HepG2 (cell line): ENCODE measurements around the gene RNU6-1. TPM values are rescaled to one million over a fixed set of nuclear protein-coding genes. Genes with fewer than 3 reads are reported as not detected.
A peak's percentile ranks its signal among the peaks of the same experiment; 100 is the strongest.

ENCODE experiments used
- ATAC-seq: fragments of 200-7000 bp; cut with Tn5 transposase; 3 replicates; pipeline ENCODE4 v1.9.1; 2020; ENCODE audit warnings: mild to moderate bottlenecking, moderate library complexity
- BruUV-seq: library from RNA; stranded (reverse); fragments of 400-500 nt; replicated peaks from 2 replicates; lab custom pipeline; 2021; lab: Mats Ljungman, UMichigan
- CTCF ChIA-PET: fragments of 300-600 bp; formaldehyde crosslinking; extraction: SDS; loops from one replicate; lab custom pipeline; 2021; ENCODE audit warnings: low total read pairs, inconsistent platforms, low intra/inter-chr PET ratio; lab: Yijun Ruan, JAX
- POLR2A ChIA-PET: fragments of 350-600 bp; sonication (Branson Sonifier 250); formaldehyde crosslinking; loops from one replicate; lab custom pipeline; 2020; ENCODE audit warnings: antibody characterized with exemption, inconsistent platforms; lab: Yijun Ruan, JAX
- DNase-seq: peaks from one replicate; pipeline ENCODE4 v3.0.0-alpha.2; 2015; ENCODE audit warnings: low spot score
- FAIRE-seq: peaks from 3 replicates; lab custom pipeline; 2011; peaks lifted over from hg19 to GRCh38; lab: Jason Lieb, UNC
- H2AFZ ChIP-seq: one replicate; pipeline ENCODE4 v1.6.1; 2011; ENCODE audit warnings: low read length, inconsistent platforms
- H3K27ac ChIP-seq: fragments of 300-600 bp; 3 replicates; pipeline ENCODE4 v1.8.0; 2011; ENCODE audit warnings: mixed run types, mild to moderate bottlenecking, mixed read lengths, low read length, inconsistent platforms; ENCODE audit not compliant: insufficient read depth; ENCODE audit errors: extremely low read length
- H3K27me3 ChIP-seq, 2 experiments: fragments of 200-600 bp in 1 of 2; 2 replicates in 1 of 2; 3 replicates in 1 of 2; pipeline versions ENCODE4 v1.6.0 to v1.8.0; 2011; ENCODE audit warnings: low read length in 2 of 2, mild to moderate bottlenecking in 2 of 2, moderate library complexity in 2 of 2, inconsistent platforms in 1 of 2; ENCODE audit not compliant: insufficient read depth in 2 of 2, control insufficient read depth in 1 of 2
- H3K36me3 ChIP-seq, 2 experiments: fragments of 200-600 bp in 1 of 2; replicated peaks in 1 of 2; 2 replicates in 1 of 2; 3 replicates in 1 of 2; pipeline versions ENCODE4 v1.5.1 to v1.8.0; 2011; ENCODE audit warnings: low read length in 2 of 2, inconsistent platforms in 1 of 2; ENCODE audit not compliant: insufficient read depth in 2 of 2, control insufficient read depth in 1 of 2
- H3K4me1 ChIP-seq: 2 replicates; pipeline ENCODE4 v1.5.1; 2012; ENCODE audit warnings: low read length, inconsistent platforms; ENCODE audit not compliant: insufficient read depth
- H3K4me2 ChIP-seq: 2 replicates; pipeline ENCODE4 v1.6.0; 2011; ENCODE audit warnings: low read depth, low read length, inconsistent platforms
- H3K4me3 ChIP-seq, 3 experiments: fragments of 200-600 bp in 1 of 3; sonication (generic), shearing (Covaris generic) in 1 of 3; replicated peaks in 1 of 3; 2 replicates each; pipeline ENCODE4 v1.5.1; 2011 to 2016; ENCODE audit warnings: low read length in 3 of 3, inconsistent platforms in 2 of 3, low read depth in 2 of 3, mild to moderate bottlenecking in 2 of 3, control low read depth in 1 of 3, mixed read lengths in 1 of 3; ENCODE audit not compliant: insufficient read depth in 1 of 3
- H3K79me2 ChIP-seq: one replicate; pipeline ENCODE4 v1.6.1; 2011; ENCODE audit warnings: low read length, inconsistent platforms; ENCODE audit not compliant: insufficient read depth
- H3K9ac ChIP-seq: 2 replicates; pipeline ENCODE4 v1.6.0; 2011; ENCODE audit warnings: mild to moderate bottlenecking, low read depth, low read length, inconsistent platforms; ENCODE audit not compliant: insufficient read depth
- H3K9me3 ChIP-seq: 2 replicates; pipeline ENCODE4 v1.5.1; 2012; ENCODE audit warnings: mild to moderate bottlenecking, low read length
- H4K20me1 ChIP-seq: 2 replicates; pipeline ENCODE4 v1.6.0; 2011; ENCODE audit warnings: inconsistent platforms, mild to moderate bottlenecking, low read length, moderate library complexity; ENCODE audit not compliant: insufficient read depth
- LCORL ChIP-seq, 2 experiments: fragments of 450-650 bp in 1 of 2; sonication (generic) in 1 of 2; formaldehyde crosslinking in 1 of 2; IDR thresholded peaks; 2 replicates each; pipeline versions ENCODE4 v1.5.0 to v1.6.1; 2017 to 2020; ENCODE audit warnings: antibody characterized with exemption in 1 of 2, missing genetic modification reagents in 1 of 2
- STAG1 ChIP-seq: sonication (generic); formaldehyde crosslinking; IDR thresholded peaks from 2 replicates; pipeline ENCODE4 v1.4.0; 2020; ENCODE audit warnings: missing genetic modification reagents
- ZFP90 ChIP-seq: sonication (generic); formaldehyde crosslinking; IDR thresholded peaks from 2 replicates; pipeline ENCODE4 v1.8.0; 2022; ENCODE audit warnings: missing genetic modification reagents, mild to moderate bottlenecking, inconsistent platforms, borderline replicate concordance
- ZNF354B ChIP-seq: sonication (generic); formaldehyde crosslinking; IDR thresholded peaks from 2 replicates; pipeline ENCODE4 v1.8.0; 2022; ENCODE audit warnings: mild to moderate bottlenecking, missing genetic modification reagents
- WGBS: methylation state at CpG from one replicate; pipeline ENCODE4 v1.1.6; 2017; ENCODE audit warnings: low lambda C conversion rate; 5-methylcytosine and 5-hydroxymethylcytosine counted together
- in situ Hi-C: cut with HindIII; loops from 2 replicates; pipeline ENCODE4 v1.10.0; 2017; ENCODE audit warnings: low pct_unique_long_range_greater_than_20kb; ENCODE audit not compliant: extremely low pct_ligation_motif_present
- intact Hi-C: fragments of 100-400 bp; cut with micrococcal nuclease; formaldehyde crosslinking; loops from one replicate; pipeline ENCODE4 v1.10.0; 2022; ENCODE audit not compliant: unreplicated experiment
- polyA plus RNA-seq, 8 experiments: library from polyadenylated mRNA; depleted of rRNA in 3 of 8; stranded (reverse) in 7 of 8; unstranded in 1 of 8; fragments of >200 nt; fragmentation: Illumina TruSeq in 4 of 8; extraction: Trizol in 4 of 8; gene quantifications; 2 replicates each; pipeline versions ENCODE4 v1.2.1 to v1.2.3, GENCODE V29; 2011 to 2016; ENCODE audit warnings: low read depth in 4 of 8, missing spikeins in 1 of 8, mixed read lengths in 1 of 8; ENCODE audit not compliant: insufficient read depth in 1 of 8
- total RNA-seq, 5 experiments: library from RNA; depleted of rRNA; stranded (reverse); fragments of >200 nt; fragmentation: Illumina TruSeq; extraction: Trizol; gene quantifications; 2 replicates each; pipeline ENCODE4 v1.2.3, GENCODE V29; 2016; ENCODE audit warnings: low read depth in 1 of 5

Gene RNU6-1
- total and polyA plus RNA-seq, 2 of the 13 experiments (the other 11 are each of a cell fraction or from before 2014, with no cell fraction given), result under 0.01 TPM; not detected in 1

GRCh38 chr15:67796196-67797127 is 43.4 kb downstream of the RNU6-1 start:
- H3K79me2 ChIP-seq, result no peaks in the 10 kb centered on the region
- POLR2A ChIA-PET, result no interaction called here
- H3K36me3 ChIP-seq, result no peaks in the 10 kb centered on the region
- ATAC-seq (no peak), DNase-seq (no peak), FAIRE-seq (no peak)
- TF ChIP-seq ZNF354B (CRISPR knock-in tag), result no peak
- no peaks in the 10 kb centered on the region for H4K20me1 ChIP-seq
- no peak overlapping the region for H3K27ac ChIP-seq
- H3K4me2 ChIP-seq, result no peak overlapping the region
- H3K4me1 ChIP-seq, result peaks cover 10% of the 10 kb centered on the region; the same call in 1 of the 2 replicates
- H3K9ac ChIP-seq, result no peak overlapping the region
- H3K27me3 ChIP-seq, result no peaks in the 10 kb centered on the region
- in situ Hi-C loops, result no loop called here
- intact Hi-C loops, result no loop called here
- no peak overlapping the region for H2AFZ ChIP-seq
- BruUV-seq, result no TSS peak
- H3K4me3 ChIP-seq, result no peak overlapping the region
- H3K9me3 ChIP-seq, result no peaks in the 10 kb centered on the region
- WGBS, result 92% methylated on average over 4 of the region's 4 CpGs
- CTCF ChIA-PET, result no interaction called here

GRCh38 chr15:67794832-67795574 is 44.8 kb downstream of the RNU6-1 start:
- no peak for ATAC-seq

More at GRCh38 chr15:67794832-67795574, 44.8 kb downstream of the RNU6-1 start:
- no peak for FAIRE-seq
- 94% methylated on average over 4 of the region's 4 CpGs for WGBS
- H3K4me1 ChIP-seq, result peaks cover 10% of the 10 kb centered on the region; the same call in 1 of the 2 replicates
- no TSS peak for BruUV-seq
- H3K9me3 ChIP-seq, result no peaks in the 10 kb centered on the region
- H3K36me3 ChIP-seq, result no peaks in the 10 kb centered on the region
- no peak overlapping the region for H3K27ac ChIP-seq
- peak; percentile 72; the same call in 1 of the 2 replicates for TF ChIP-seq ZFP90 (CRISPR knock-in tag)
- TF ChIP-seq LCORL (IDR thresholded peaks at IDR 0.05), result peak; percentile 58
- no peak for TF ChIP-seq LCORL (CRISPR knock-in tag; IDR thresholded peaks at IDR 0.05)
- TF ChIP-seq STAG1 (CRISPR knock-in tag), result no peak
- H3K27me3 ChIP-seq, result no peaks in the 10 kb centered on the region
- H3K4me2 ChIP-seq, result no peak overlapping the region
- no peak for DNase-seq
- no peak overlapping the region for H2AFZ ChIP-seq
- intact Hi-C loops, result no loop called here
- no peak overlapping the region for H3K4me3 ChIP-seq
- CTCF ChIA-PET, result no interaction called here
- no peak overlapping the region for H3K9ac ChIP-seq
- in situ Hi-C loops, result no loop called here
- H4K20me1 ChIP-seq, result no peaks in the 10 kb centered on the region
- POLR2A ChIA-PET, result no interaction called here
- H3K79me2 ChIP-seq, result no peaks in the 10 kb centered on the region
